Measurements from ENCODE around the gene PNKD.

DNA sequence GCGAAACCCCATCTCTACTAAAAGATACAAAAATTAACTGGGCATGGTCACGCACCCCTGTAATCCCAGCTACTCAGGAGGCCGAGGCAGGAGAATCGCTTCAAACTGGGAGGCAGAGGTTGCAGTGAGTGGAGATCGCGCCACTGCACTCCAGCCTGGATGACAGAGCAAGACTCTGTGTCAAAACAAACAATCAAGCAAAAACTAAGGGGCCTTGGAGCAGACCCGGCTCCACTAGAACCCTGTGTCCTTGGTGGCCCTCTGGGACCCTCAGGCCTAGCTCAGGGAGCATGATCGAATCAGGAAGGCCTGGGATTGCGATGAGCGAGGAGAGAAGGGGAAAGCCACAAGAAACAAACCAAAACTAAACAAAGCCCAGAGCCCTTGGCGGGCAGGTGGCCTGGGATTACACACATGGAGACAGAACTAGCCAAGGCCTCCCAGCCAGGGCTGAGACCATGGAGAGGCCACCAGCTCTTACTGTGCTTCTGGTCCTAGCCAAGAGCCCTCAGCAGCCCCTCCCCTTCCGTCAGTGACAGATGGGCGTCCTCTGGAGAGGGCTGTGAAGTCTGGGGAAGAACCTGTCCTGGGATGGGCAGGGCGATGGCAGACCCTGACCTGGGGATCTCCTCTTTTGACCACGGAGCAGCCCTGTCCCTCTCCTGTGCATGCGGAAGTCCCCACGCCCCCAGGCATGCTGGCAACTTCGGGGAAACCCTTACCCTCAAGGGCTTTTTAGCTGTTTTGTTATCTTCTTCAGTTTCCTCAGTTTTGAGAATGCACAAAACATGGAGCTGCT lies 58.9 kb downstream of the PNKD start:
- TF ChIP-seq EZH2phosphoT487 (IDR thresholded peaks at IDR 0.05; ENCODE audit: borderline replicate concordance, low read depth, low read length), result no peak
- TF ChIP-seq, protein P1, sequence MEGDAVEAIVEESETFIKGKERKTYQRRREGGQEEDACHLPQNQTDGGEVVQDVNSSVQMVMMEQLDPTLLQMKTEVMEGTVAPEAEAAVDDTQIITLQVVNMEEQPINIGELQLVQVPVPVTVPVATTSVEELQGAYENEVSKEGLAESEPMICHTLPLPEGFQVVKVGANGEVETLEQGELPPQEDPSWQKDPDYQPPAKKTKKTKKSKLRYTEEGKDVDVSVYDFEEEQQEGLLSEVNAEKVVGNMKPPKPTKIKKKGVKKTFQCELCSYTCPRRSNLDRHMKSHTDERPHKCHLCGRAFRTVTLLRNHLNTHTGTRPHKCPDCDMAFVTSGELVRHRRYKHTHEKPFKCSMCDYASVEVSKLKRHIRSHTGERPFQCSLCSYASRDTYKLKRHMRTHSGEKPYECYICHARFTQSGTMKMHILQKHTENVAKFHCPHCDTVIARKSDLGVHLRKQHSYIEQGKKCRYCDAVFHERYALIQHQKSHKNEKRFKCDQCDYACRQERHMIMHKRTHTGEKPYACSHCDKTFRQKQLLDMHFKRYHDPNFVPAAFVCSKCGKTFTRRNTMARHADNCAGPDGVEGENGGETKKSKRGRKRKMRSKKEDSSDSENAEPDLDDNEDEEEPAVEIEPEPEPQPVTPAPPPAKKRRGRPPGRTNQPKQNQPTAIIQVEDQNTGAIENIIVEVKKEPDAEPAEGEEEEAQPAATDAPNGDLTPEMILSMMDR (conservative IDR thresholded peaks at IDR 0.05; ENCODE audit: low read length), result no peak
